PC-9 (cell line): ENCODE results near the gene AOPEP. TPM values are rescaled to one million over a fixed set of nuclear protein-coding genes. Genes with fewer than 3 reads are reported as not detected.

ENCODE experiments used
- BruUV-seq: library from RNA; stranded (reverse); fragments of 400-500 nt; replicated peaks from 2 replicates; lab custom pipeline; 2021; lab: Mats Ljungman, UMichigan
- CTCF ChIA-PET: fragments of 300-600 bp; sonication (Branson Sonifier 250); formaldehyde crosslinking; loops from one replicate; lab custom pipeline; 2022; ENCODE audit warnings: antibody characterized with exemption; lab: Charles Lee
- POLR2A ChIA-PET: fragments of 300-600 bp; sonication (Branson Sonifier 250); formaldehyde crosslinking; loops from one replicate; lab custom pipeline; 2022; ENCODE audit warnings: antibody characterized with exemption; ENCODE audit not compliant: unreplicated experiment; lab: Charles Lee
- DNase-seq, 2 experiments: peaks; one replicate each; pipeline versions ENCODE4 v3.0.0 to v3.0.0-alpha.2; 2015 to 2022; ENCODE audit warnings: mixed read lengths in 1 of 2
- H2AFZ ChIP-seq: fragments of 200-600 bp; sonication (generic); 2 replicates; pipeline ENCODE4 v1.8.1; 2017; ENCODE audit warnings: antibody characterized with exemption
- H3F3A ChIP-seq: fragments of 200-600 bp; sonication (generic); 2 replicates; pipeline ENCODE4 v1.8.1; 2017; ENCODE audit warnings: antibody characterized with exemption, mild to moderate bottlenecking, low read depth; ENCODE audit not compliant: insufficient read depth
- H3K27ac ChIP-seq: fragments of 200-600 bp; sonication (generic); 2 replicates; pipeline ENCODE4 v1.6.1; 2016; ENCODE audit warnings: mixed run types
- H3K27me3 ChIP-seq: fragments of 200-600 bp; sonication (generic); 2 replicates; pipeline ENCODE4 v1.6.1; 2016; ENCODE audit warnings: low read depth, mixed run types; ENCODE audit not compliant: insufficient read depth
- H3K36me3 ChIP-seq: fragments of 200-600 bp; sonication (generic); 2 replicates; pipeline ENCODE4 v1.6.1; 2016; ENCODE audit warnings: low read depth, mixed run types
- H3K4me1 ChIP-seq: fragments of 200-600 bp; sonication (generic); replicated peaks from 2 replicates; pipeline ENCODE4 v1.6.1; 2016; ENCODE audit warnings: mixed run types; ENCODE audit not compliant: insufficient read depth
- H3K4me2 ChIP-seq: fragments of 200-600 bp; sonication (generic); 2 replicates; pipeline ENCODE4 v1.6.1; 2017; ENCODE audit warnings: mixed run types
- H3K4me3 ChIP-seq: fragments of 200-600 bp; sonication (generic); 2 replicates; pipeline ENCODE4 v1.6.1; 2016; ENCODE audit warnings: mixed run types
- H3K79me2 ChIP-seq: fragments of 200-600 bp; sonication (generic); 2 replicates; pipeline ENCODE4 v1.6.1; 2017; ENCODE audit warnings: low read depth, mixed run types
- H3K9me2 ChIP-seq: fragments of 200-600 bp; sonication (generic); 2 replicates; pipeline ENCODE4 v1.8.1; 2017; ENCODE audit warnings: mild to moderate bottlenecking; ENCODE audit not compliant: insufficient read depth
- H3K9me3 ChIP-seq: fragments of 200-600 bp; sonication (generic); 2 replicates; pipeline ENCODE4 v1.8.1; 2016; ENCODE audit warnings: low read depth; ENCODE audit not compliant: insufficient read depth
- H4K20me1 ChIP-seq: fragments of 200-600 bp; sonication (generic); 2 replicates; pipeline ENCODE4 v1.8.1; 2017; ENCODE audit not compliant: insufficient read depth
- EZH2 ChIP-seq: fragments of 200-600 bp; sonication (generic); IDR thresholded peaks from 2 replicates; pipeline ENCODE4 v1.8.0; 2017; ENCODE audit warnings: antibody characterized with exemption, low read depth
- intact Hi-C: fragments of 100-400 bp; cut with micrococcal nuclease; formaldehyde crosslinking; loops from one replicate; pipeline ENCODE4 v1.10.0; 2022; ENCODE audit not compliant: unreplicated experiment
- total RNA-seq: library from RNA; stranded (reverse); gene quantifications from 2 replicates; pipeline ENCODE4 v1.2.3, GENCODE V29; 2021
- TF ChIP-seq, protein P1 (sequence below): fragments of 200-600 bp; sonication (generic); conservative IDR thresholded peaks from 2 replicates; pipeline ENCODE4 v1.6.1; 2017; ENCODE audit warnings: mixed run types, antibody characterized with exemption, mild to moderate bottlenecking, moderate library complexity

The AOPEP gene
- total RNA-seq, 1 experiment from 2014 or later: 90.0 TPM

DNA sequence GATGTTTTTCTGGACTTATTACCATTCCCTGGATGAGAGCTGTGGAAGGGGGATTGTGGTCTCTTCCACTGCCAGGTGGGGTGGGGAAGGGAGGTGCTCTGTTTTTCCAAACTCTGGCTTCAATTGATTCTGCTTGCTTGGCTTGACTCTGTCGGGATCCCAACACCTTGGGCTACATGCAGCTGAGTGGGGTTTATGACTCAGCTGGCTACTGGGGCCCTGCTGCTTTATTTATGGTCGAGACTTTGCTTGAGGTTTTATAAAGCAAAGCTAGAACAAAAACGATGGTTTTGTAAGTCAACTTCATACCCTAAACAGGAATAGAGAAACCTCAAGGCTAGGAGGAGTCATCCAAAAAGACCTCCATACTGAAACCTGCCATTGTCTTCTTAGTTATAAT lies 76.3 kb downstream of the AOPEP start:
- H3K4me1 ChIP-seq: peaks cover 67% of the 10 kb centered on the region
- H3K4me3 ChIP-seq: no peak overlapping the region
- no peaks in the 10 kb centered on the region for H3K9me3 ChIP-seq
- H2AFZ ChIP-seq: no peak overlapping the region
- H3K9me2 ChIP-seq: no peaks in the 10 kb centered on the region
- ChIA-PET CTCF (interaction anchor here (0.6 kb wide), 1 partner anchor 21 kb away, joined by 3 read pairs; no protein-coding TSS in a partner anchor), POLR2A (no interaction called here)
- TF ChIP-seq, protein P1, sequence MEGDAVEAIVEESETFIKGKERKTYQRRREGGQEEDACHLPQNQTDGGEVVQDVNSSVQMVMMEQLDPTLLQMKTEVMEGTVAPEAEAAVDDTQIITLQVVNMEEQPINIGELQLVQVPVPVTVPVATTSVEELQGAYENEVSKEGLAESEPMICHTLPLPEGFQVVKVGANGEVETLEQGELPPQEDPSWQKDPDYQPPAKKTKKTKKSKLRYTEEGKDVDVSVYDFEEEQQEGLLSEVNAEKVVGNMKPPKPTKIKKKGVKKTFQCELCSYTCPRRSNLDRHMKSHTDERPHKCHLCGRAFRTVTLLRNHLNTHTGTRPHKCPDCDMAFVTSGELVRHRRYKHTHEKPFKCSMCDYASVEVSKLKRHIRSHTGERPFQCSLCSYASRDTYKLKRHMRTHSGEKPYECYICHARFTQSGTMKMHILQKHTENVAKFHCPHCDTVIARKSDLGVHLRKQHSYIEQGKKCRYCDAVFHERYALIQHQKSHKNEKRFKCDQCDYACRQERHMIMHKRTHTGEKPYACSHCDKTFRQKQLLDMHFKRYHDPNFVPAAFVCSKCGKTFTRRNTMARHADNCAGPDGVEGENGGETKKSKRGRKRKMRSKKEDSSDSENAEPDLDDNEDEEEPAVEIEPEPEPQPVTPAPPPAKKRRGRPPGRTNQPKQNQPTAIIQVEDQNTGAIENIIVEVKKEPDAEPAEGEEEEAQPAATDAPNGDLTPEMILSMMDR: no peak
- no peak for TF ChIP-seq EZH2
- BruUV-seq: no TSS peak
- H3K27me3 ChIP-seq: no peaks in the 10 kb centered on the region
- intact Hi-C loops: no loop called here
- H4K20me1 ChIP-seq: no peaks in the 10 kb centered on the region
- peaks cover 18% of the 10 kb centered on the region for H3K36me3 ChIP-seq
- no peak overlapping the region for H3K4me2 ChIP-seq
- peaks cover 28% of the 10 kb centered on the region for H3K79me2 ChIP-seq
- peaks cover 37% of the 10 kb centered on the region for H3F3A ChIP-seq
- DNase-seq: no peak
- H3K27ac ChIP-seq: no peak overlapping the region

DNA sequence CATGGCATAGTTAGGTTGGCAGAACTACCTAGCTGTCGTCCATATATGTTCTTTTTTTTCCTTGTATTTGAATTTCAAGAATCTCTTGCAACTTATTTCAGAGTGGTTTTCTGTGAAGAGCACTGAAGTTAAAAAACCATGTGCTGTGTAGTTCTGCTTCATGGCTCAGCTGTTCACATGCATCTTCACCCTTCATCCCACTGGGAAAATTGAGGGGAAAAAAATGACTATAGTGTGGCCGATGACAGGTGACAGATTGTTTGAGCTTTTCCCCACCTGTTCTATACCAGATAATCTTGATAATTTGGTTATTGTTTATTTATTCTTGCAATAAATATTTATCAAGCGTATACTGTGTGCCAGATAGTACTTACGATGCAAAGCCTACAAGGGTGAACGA lies 77.8 kb downstream of the AOPEP start:
- H3K9me2 ChIP-seq: no peaks in the 10 kb centered on the region
- H4K20me1 ChIP-seq: no peaks in the 10 kb centered on the region
- H3K4me2 ChIP-seq: peak overlapping the region; percentile 57
- no peak for TF ChIP-seq EZH2
- TF ChIP-seq, protein P1: no peak
- no peaks in the 10 kb centered on the region for H3K9me3 ChIP-seq
- H3K27ac ChIP-seq: peak overlapping the region; percentile 94
- H3F3A ChIP-seq: peaks cover 37% of the 10 kb centered on the region
- no TSS peak for BruUV-seq
- peaks cover 62% of the 10 kb centered on the region for H3K4me1 ChIP-seq
- ChIA-PET CTCF (interaction anchor here (1.2 kb wide), 1 partner anchor 21 kb away, joined by 5 read pairs; no protein-coding TSS in a partner anchor), POLR2A (no interaction called here)
- peaks cover 18% of the 10 kb centered on the region for H3K36me3 ChIP-seq
- peaks cover 31% of the 10 kb centered on the region for H3K79me2 ChIP-seq
- no peak overlapping the region for H2AFZ ChIP-seq
- no peak overlapping the region for H3K4me3 ChIP-seq
- H3K27me3 ChIP-seq: no peaks in the 10 kb centered on the region
- intact Hi-C loops: loop anchor here (2.0 kb wide), 1 partner anchor 146 kb away; no protein-coding TSS in a partner anchor
- DNase-seq: no peak

DNA sequence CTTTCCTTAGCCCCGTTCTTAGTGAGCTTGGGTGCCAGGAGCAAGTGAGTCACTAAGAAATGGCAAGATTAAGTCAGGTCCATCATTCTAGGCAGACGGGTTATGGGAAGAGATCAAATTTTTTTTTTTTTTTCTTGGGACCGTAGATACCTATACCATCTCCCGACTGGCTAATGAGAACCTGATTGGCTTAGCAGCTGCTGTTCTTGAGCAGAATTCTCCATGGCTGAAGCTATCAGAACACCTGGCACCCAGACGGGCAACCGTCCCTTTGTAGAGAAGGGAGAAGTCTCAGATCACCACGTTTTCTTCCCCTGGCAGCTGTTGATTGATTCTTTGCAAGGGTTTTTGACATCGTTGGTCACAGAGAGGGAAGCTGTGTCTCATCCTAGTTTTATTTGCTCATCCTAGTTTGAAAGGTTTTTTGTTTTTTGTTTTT lies 78.6 kb downstream of the AOPEP start:
- peaks cover 37% of the 10 kb centered on the region for H3F3A ChIP-seq
- H4K20me1 ChIP-seq: no peaks in the 10 kb centered on the region
- no peak overlapping the region for H3K4me3 ChIP-seq
- DNase-seq: peak; percentile 24 to 74
- ChIA-PET CTCF (interaction anchor here (0.5 to 1.2 kb wide), 4 partner anchors 20 to 1825 kb away, joined by 3 to 5 read pairs (median 4); no protein-coding TSS in a partner anchor), POLR2A (interaction anchor here (0.6 to 1.2 kb wide), 6 partner anchors 13 to 146 kb away, joined by 4 to 11 read pairs (median 5); no protein-coding TSS in a partner anchor)
- peaks cover 31% of the 10 kb centered on the region for H3K79me2 ChIP-seq
- H3K4me2 ChIP-seq: peak overlapping the region; percentile 57
- TF ChIP-seq, protein P1: no peak
- TF ChIP-seq EZH2: no peak
- peak overlapping the region; percentile 94 for H3K27ac ChIP-seq
- H3K9me2 ChIP-seq: no peaks in the 10 kb centered on the region
- H2AFZ ChIP-seq: no peak overlapping the region
- peaks cover 55% of the 10 kb centered on the region for H3K4me1 ChIP-seq
- no TSS peak for BruUV-seq
- H3K27me3 ChIP-seq: no peaks in the 10 kb centered on the region
- H3K36me3 ChIP-seq: peaks cover 18% of the 10 kb centered on the region
- intact Hi-C loops: loop anchor here (1.0 to 2.0 kb wide), 3 partner anchors 22 to 146 kb away; no protein-coding TSS in a partner anchor
- H3K9me3 ChIP-seq: no peaks in the 10 kb centered on the region
